ENCODE measurements around the gene TOR3A.

DNA sequence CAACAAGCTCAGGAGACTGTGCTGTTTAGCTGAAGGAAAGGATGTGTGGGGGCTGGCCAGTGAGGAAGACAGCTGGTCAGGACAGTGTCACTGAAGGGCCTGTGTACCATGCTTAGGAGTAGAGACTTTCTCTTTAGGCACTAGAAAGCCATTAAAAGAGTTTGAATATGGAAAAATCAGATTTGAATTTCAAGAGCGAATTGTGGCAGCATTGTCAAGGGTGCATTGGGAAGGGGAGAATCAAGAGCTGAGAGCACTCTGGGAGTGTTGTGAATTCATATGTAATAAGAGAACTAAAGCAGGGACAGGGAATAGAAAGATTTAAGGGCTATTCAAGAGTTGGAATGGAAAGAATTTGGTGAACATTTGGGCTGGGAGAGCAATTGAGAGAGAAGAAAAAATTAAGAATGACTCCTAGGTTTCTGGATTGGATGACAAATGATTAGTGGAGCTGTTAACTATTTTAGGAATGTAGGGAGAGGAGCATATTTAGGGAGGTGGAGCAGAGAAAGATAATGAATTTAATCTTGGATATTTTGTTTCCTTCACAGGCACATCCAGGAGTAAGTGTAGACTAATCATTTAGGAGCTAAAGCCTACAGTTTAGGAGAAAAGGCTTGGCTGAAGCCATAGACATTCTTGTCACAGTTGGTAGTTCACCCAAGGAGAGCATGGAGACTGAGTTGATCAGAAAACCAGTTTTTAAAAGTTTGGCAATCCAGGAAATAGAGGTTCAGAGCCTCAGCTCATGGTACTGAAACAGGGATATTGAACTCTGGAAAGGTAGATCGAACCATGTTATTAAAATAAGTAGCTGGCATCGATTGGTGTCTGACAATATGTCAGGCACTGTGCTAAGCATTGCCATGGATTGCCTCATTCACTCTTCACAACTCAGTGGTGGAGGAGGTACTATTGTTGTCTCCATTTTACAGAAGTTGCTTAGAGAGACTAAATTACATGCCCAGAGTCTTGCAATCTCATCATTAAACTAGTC lies 23.1 kb upstream of the TOR3A start:
- TF ChIP-seq, protein P1, sequence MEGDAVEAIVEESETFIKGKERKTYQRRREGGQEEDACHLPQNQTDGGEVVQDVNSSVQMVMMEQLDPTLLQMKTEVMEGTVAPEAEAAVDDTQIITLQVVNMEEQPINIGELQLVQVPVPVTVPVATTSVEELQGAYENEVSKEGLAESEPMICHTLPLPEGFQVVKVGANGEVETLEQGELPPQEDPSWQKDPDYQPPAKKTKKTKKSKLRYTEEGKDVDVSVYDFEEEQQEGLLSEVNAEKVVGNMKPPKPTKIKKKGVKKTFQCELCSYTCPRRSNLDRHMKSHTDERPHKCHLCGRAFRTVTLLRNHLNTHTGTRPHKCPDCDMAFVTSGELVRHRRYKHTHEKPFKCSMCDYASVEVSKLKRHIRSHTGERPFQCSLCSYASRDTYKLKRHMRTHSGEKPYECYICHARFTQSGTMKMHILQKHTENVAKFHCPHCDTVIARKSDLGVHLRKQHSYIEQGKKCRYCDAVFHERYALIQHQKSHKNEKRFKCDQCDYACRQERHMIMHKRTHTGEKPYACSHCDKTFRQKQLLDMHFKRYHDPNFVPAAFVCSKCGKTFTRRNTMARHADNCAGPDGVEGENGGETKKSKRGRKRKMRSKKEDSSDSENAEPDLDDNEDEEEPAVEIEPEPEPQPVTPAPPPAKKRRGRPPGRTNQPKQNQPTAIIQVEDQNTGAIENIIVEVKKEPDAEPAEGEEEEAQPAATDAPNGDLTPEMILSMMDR (conservative IDR thresholded peaks at IDR 0.05 in 1 of 2, IDR thresholded peaks at IDR 0.05 in 1 of 2; ENCODE audit: low read depth in 1 of 2, low read length in 2 of 2), result no peak
- no peak for TF ChIP-seq EZH2 (IDR thresholded peaks at IDR 0.05; ENCODE audit: low read length, missing control alignments)
